ENCODE results near the gene CD2BP2.
"Not testable (repeated sequence)": the region's sequence is repeated elsewhere in the genome, so short reads cannot be mapped to it uniquely, and the experiment has no call there.

CD2BP2 gene

DNA sequence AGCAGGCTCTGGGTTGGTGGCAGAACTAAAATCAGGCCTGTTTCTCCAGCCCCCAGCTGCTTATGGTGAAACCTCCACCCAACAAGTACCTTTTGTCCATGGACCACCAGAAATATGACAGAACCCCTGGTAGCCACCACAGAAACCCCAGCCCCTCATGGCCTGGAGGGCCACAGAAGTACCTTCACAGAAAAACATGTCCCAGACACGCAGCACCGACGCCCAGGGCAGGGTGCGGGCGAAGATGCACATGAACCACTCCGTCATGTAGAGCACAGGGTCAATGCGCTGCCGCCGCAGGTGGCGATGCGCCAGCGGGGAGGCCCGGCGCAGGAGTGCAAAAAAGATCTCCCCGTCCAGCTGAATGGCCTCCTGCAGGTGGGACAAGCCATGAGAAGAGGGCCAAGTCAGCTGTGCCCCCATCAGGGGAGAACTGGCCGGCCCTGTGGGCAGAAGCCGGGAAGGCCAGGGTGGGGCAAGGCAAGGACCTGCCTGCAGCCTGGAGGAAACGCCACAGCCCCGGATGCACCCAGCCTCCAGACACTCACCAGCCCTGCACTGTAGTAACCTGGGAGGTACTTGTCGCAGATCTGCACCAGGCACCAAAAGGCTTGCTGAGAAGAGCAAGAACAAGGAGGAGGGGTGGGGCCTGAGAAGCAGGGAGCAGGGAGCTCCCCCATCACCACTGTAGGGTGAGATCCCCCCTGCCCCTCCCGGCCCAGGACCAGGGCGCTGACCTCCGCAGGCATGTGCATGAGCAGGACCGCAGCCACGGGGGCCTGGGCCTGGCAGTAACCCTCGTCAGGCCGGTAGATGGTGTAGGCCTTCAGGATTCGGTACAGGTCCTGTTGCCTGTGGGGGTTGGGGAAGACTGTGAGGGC lies 4.1 kb upstream of the CD2BP2 start:
- DNase-seq (ENCODE audit: low read depth) = no peak

DNA sequence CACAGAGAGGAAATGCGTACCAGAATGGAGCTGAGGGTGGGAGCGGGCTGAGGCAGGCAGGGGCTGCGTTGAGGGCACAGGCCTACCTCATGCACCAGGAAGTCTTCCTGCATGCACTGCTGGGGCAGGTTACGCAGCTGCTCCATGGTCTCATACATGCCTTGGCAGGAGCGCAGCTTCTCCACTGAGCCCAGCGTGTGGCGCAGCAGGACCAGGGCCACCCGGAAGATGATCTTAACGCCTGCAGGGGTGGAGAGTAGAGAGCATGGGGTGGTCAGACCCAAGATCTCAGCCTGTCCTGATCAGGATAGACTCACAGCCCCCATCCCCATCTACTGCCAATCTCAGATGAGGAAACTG lies 3.4 kb upstream of the CD2BP2 start:
- no peak for DNase-seq (ENCODE audit: low read depth)

DNA sequence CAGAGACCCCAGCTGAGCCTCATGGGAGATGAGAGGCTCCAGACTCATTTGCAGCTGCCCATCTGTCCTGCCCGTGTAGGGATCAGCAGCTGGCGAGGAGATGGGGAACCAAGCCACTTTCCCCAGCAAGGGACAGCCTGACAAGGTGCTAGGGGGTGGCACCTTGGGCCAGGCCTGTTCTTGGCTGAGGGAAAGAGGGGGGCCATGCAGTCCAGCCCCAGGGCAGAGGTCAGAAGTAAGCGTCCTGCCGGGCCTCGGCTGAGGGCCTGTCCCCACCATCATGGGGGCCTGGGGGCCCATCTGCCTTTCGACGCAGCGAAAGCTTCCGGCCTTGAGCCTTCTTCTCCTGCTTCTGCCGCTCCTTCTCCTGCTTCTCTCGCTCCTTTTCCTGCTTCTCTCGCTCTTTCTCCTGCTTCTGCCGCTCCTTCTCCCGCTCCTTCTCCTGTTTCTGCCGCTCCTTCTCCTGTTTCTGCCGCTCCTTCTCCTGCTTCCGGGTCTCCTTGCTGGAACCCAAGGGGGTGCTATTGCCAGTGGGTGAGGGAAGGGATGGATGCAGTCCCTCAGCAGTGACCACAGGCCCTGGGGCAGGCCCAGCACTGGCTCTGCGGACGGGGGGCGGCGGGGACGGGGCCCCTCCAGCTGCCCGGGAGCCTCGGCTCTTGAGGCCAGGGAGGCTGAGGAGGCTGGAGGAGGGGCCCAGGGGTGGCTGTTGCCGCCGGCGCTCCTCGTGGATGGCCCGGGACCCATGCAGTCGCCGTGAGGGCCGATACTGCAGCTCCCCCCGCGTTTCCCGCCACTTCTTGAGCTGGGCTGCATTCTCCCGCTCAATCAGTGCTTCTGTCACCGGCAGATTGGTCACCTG lies 2.8 kb upstream of the CD2BP2 start:
- no peak for DNase-seq (ENCODE audit: low read depth)

DNA sequence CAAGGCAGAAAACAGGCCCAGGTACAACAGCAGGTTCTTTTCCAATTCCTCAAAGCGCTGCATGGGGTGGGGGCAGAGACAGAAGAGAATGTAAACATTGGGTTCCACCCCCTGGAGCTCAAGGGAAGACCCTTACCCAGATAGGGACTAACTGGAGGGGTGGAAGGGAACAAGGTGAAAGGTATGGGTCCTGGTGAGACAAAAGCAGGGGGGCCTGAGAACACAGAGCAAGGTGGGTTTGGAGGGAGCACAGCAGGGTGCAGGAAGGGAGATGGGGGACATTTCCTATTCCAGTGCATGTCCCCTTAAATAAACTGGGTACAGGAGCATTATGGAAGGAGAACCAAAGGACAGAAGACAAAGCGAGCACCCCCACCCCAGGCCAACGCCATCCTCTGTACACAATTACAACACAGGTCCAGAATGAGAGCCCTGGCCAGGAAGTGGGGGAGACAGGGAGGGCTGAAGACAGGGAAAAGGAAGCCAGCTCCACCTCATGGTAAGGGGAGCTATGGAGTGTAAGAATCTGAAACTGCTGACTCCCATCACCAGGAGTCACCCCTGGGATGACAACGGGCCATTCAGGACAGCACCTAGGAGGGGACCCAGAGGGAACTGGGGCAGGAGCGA lies 2.1 kb upstream of the CD2BP2 start:
- no peak for DNase-seq (ENCODE audit: low read depth)

DNA sequence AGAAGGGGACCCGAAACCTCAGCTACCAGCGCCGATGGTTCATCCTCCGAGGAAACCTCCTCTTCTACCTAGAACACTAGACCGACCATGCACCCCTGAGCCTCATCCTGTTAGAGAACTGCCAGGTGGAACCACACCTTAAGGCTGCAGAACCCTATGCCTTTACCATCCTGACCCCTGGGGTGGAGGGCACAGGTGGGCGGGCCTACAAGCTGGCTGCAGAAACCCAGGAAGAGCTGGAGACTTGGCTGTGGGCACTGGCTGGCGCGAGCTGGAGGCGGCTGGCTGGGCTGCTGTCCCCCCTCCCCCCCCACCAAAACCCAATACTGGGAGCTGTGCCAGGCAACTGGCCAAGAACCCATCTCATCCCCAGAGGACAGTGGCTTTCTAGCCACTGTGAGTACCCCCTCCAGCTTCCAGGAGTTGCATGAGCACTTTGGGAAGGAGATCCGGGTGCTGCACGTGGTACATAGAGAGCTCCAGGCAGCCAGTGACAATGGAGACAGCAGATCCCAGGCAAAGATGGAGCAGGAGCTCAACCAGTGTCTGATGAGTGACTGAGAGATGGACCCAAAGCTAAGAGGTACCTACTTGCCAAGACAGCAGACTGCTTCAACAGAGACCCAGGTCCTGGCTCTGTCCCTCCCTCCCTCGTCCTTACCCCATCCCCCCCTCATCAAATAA lies 1.4 kb upstream of the CD2BP2 start:
- DNase-seq (ENCODE audit: low read depth) = no peak

DNA sequence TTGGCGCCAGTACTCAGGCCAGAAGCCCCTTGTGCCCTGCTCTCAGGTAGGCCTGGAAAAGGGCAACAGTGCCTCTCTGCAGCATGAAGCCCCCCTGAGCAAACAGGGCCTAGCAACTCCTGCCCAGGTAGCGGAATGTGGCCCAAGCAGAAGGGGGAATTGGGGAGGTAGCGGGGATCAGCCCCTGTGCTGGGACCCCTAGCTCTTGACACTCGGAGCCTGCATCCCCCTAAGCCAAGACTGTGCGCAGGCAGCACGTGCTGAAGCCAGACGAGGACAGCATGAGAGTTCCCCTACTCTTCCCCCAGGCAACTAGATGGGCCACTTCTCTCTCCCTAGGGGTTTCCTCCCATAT lies 823 bp upstream of the CD2BP2 start:
- no peak for DNase-seq (ENCODE audit: low read depth)

DNA sequence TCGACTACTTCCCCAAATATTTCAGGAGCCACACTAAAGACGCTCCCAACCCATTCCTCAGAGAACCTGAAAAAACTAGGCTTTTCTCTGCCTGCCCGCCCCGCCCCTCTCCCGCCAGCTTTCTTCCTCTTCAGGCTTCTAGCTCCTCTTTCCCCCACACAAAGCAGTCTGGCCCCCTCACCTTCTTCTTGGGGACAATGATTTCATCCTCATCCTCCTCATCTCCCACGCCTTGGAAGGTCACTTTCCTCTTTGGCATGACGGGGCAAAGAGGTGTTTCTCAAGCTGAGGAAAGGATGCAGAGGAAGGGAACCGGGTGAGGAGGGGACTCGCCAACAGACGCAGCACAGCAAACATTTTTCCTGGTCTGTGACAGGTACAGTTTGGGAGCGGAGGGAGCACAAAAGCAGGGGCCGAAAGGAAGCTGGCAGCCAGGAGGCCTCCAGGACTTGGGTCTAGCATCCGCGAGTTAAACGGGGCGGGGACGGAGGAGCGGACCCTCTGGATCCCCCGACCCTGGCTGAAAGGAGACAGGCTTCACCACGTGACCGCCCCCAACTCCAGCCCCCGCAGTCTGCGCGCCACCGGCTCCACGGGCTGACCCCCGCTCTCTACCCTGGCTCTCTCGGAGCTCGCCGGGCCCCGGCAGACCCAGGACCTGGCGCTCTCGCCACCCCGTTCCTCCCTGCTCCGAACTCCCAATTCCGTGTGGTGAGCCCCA lies 525 bp downstream of the CD2BP2 start:
- no peak for DNase-seq (ENCODE audit: low read depth)

DNA sequence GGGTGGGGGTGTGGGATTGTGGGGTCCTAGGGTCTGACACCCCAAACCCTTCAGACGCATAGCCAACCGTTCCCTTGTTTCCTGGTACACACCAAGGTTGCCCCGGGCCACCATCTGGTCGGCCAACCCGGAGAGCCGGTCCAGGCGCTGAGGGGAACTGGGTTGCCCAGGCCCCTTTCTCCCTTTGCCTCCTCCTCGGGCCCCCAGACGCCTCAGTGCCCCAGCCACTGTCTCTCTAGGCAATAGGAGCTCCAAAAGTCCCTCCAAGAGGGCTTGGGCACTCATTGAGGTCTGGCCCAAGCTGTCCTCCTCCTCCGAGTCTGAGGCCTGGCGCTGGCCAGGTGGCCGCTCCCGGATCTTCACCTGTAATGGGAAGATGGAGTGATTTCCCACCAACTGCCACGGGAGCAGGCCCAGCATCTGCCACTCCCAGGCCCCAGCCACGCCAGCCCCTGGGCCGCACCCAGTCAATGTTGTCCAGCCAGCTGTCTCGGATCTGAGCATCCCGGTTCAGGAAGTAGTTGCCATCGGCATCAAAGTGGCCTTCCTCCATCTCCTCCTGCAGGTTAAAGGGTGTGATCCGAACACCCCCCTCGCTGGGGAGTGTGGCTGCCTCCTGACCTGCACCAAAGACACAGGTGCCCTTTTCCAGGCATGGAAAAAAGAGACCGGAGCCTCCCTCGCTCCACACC lies 1.5 kb downstream of the CD2BP2 start:
- DNase-seq (ENCODE audit: low read depth) = no peak

DNA sequence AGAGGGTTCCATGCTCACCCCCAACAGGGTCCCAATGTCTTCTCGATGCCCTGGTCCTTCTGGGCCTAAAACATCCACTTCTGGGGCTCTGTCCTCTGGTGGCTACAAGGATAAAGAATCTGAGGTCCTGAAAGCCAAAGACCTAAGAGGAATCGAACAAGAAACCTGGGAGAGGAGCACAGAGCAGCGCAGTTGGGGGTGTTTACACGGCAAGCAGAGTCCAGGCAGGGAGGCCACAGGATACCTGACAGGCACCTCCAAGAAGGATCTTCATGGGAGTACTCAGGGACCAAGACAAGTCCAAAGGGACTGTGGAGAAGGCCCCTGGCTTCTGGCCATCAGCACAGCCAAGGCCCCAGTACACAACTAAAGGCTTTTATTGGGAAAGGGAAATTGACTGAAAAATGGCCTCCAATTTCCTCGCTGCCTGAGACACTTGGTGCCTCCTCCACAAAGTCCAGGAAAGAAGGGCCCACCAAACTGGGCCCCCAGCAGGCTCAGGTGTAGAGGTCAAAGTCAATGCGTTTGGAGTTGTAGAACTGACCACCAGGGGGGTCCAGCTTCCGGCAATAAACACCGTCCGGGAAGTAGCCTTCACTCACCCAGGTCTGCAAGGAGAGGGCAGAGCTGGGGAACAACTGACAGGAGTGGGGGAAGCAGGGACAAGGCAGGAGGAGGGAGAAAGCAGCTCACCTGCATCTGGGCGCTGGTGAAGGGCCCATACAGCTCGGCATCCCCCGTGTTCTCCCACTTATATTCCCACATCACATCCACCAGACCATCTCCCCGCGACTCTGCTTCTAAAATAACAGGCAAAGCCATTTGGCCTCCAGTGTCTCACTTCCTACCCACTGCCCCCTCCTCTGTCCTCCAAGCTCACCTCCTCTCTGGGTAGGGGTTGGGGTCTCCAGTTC lies 2.4 kb downstream of the CD2BP2 start:
- DNase-seq (ENCODE audit: low read depth) = no peak

DNA sequence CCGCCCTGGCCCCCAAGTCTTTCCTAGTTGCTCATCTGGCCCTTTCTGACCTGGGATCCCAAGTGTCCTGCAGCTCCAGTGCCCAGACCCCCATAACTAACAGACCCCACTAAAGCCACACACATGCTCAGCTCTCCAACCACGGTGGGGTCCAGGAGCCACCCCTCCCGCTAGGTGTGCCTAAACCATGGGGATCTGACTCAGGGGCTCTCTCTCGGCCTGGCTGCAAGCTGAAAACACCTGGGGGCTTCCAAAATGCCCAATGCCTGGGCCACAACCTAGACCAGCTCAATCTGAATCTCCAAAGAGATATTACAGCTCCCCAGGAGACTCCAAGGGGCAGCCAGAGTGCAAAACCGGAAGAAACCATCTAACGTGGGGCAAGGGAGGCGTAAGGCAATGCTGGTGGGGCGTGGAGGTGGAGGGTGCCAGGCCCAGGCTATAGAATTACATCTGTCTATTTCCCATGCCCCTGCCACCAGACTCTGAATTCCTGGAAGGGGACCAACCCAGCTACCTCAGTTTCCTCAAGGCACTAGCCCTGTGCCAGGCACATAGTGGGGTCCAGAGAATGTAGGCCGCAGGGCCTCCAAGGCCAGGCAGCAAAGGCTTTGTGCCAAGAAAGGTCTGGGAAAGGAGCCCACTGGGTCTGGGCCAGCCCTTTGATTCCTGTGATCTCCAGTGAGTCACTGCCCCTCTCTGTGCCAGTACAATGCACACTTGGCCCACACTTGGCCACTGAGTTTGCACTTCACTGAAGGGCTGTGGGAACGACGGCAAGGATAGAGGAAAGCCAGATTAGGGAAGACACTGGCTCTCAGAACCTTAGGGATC lies 3.3 kb downstream of the CD2BP2 start:
- no peak for DNase-seq (ENCODE audit: low read depth)

DNA sequence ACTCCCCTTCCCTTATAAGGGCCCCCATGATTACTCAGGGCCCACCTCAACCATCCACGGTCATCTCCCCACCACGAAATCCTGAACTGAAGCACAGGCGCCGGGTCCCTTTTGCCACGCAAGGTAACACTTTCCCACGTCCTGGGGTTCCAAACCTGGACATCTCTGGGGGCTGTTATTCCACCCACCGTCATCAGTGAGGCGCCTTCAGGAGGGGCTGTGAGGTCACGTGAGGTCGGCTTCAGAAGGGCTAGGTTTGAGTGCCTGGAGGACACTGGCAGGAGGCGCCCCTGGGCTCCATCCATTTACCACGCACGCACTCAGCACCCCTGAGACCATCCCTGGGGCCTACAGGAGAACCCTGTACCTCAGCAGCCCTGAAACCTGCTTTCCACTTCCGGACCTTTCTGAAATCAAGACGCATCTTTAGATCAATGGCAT lies 4.1 kb downstream of the CD2BP2 start:
- DNase-seq (ENCODE audit: low read depth) = no peak

DNA sequence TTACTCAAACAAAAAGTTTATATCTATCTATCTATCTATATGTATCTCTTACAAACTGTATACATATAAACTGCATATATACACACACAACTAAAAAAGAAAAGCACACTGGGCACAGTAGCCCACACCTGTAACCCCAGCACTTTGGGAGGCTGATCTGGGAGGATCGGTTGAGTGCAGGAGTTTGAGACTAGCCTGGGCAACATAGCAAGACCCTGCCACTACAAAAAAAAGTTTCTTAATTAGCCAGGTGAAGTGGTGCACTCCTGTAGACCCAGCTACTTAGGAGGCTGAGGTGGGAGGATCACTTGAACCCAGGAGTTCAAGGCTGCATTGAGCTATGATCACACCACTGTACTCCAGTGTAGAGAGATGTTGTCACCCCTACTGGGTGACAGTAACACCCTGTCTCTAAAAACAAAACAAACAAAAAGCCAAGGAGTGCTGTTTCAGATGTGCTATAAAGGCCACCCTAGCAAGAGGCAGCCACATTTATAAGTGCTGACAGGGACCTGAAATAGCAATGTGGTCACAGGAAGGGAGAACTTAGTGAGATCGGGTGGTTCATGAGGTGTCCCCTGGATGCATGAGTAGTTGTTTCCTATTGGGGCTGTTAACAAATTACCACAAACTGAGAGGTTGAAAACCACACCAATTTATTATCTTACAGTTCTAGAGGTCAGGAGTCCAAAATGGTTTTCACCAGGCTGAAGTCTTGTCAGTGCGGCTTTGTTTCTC lies 4.8 kb downstream of the CD2BP2 start:
- DNase-seq (ENCODE audit: low read depth) = no peak

DNA sequence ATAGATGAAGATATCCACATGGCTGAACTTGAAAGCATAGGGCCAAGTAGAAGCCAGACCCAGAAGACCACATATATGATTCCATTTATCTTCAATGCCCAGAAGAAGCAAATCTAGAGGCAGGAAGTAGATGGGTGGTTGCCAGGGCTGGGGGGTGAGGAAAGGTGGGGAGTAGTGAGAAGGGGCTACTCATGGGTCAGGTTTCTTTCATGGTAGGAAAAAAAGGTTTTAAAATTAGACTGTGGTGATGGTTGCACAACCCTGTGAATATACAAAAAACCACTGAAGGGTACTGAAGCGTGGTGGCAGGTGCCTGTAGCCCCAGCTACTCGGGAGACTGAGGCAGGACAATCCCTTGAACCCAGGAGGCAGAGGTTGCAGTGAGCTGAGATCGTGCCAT lies 5.4 kb downstream of the CD2BP2 start:
- DNase-seq (ENCODE audit: low read depth) = no peak

DNA sequence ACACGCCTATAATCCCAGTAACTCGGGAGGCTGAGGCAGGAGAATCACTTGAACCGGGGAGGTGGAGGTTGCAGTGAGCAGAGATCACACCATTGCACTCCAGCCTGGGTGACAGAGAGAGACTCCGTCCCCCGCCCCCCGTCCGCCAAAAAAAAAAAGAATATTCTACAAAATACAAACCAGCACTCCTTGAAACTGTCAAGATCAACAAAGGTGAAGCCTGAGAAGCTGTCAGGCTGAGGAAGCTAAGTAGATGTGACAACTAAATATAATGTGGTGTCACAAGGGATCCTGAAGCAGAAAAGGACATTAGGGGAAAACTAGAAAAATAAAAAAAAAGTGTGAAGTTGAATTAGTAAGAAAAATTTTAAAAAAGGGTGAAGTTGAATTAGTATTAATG lies 6.2 kb downstream of the CD2BP2 start:
- DNase-seq (ENCODE audit: low read depth) = no peak

DNA sequence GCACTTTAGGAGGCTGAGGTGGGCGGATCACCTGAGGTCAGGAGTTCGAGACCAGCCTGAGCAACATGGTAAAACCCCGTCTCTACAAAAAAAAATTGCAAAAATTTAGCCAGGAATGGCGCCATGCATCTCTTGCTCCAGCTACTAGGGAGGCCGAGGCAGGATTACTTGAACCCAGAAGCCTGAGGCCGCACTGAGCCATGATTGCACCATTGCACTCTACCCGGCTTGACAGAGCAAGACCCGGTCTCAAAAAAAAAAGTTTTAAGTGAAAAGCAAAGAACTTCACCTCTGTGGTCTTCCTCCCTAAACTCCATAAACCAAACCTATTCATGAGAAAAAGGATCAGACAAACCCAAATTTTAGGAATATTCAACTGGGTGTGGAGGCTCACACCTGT lies 7.0 kb downstream of the CD2BP2 start:
- no peak for DNase-seq (ENCODE audit: low read depth)

DNA sequence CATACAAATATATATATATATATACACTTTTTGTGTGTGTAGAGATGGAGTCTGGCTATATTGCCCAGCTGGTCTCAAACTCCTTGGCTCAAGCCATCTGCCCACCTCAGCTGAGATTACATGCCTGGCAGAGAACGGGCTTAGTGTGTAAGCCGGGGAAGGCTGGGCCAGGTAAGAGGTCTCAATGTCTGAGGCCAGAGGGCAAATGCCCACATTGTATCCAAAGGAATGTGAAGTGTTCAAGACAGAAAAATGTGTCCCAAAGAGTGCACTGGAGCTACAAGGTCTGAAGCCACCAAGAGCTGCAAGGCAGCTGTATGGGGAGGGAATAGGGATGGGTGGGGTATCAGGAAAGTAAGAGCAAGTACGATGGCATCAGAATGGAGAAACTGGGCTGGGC lies 8.8 kb downstream of the CD2BP2 start:
- DNase-seq (ENCODE audit: low read depth) = no peak

DNA sequence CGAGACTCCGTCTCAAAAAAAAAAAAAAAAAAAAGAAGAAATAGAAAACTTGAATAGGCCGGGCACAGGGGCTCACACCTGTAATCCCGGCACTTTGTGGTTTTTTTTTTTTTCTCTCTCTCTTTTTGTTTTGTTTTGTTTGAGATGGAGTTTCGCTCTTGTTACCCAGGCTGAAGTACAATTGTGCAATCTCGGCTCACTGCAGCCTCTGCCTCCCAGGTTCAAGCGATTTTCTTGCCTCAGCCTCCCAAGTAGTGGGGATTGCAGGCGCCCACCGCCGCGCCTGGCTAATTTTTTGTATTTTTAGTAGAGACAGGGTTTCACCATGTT lies 11.7 kb downstream of the CD2BP2 start:
- DNase-seq (ENCODE audit: low read depth) = not testable (repeated sequence)

DNA sequence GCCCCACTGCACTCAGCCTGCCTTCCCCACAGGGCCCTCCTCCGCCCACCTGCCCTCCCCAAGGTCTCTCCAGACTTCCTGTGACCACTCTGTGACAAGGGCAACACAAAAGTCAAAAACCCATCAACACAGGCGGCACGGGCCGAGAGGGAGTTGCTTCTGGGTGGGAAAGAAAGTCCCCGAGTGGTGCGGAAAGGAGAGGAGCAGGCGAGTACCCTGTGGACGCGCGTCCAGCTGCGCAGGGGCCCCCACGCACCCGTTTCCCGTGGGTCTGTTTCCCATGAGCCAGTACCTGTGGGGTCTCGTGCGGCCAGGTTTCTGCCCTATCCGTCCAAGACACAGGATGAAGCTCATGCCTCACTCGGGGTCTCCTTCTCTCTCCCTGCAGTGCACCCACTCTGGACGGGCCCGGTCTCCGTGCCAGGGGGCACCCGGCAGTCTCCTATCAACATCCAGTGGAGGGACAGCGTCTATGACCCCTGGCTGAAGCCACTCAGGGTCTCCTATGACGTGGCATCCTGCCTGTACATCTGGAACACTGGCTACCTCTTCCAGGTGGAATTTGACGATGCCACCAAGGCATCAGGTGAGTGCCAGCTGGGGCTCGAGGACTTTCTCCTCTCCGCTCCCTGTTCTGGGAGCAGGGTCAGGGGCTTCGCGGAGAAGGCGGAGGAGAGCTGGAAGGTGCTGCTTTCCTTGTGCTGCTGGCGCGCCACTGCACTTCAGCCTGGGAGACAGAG lies 12.2 kb downstream of the CD2BP2 start:
- DNase-seq (ENCODE audit: low read depth) = no peak

All from activated T-cell treated with anti-CD3 and anti-CD28 coated beads for 1 hour (primary cell).